Measurements from ENCODE around the gene OR4C12. TPM values are rescaled to one million over a fixed set of nuclear protein-coding genes. Genes with fewer than 3 reads are reported as not detected.
A peak's percentile ranks its signal among the peaks of the same experiment; 100 is the strongest.
"Not testable (repeated sequence)": the region's sequence is repeated elsewhere in the genome, so short reads cannot be mapped to it uniquely, and the experiment has no call there.

OR4C12 gene
- not detected in 2 replicates for total RNA-seq

DNA sequence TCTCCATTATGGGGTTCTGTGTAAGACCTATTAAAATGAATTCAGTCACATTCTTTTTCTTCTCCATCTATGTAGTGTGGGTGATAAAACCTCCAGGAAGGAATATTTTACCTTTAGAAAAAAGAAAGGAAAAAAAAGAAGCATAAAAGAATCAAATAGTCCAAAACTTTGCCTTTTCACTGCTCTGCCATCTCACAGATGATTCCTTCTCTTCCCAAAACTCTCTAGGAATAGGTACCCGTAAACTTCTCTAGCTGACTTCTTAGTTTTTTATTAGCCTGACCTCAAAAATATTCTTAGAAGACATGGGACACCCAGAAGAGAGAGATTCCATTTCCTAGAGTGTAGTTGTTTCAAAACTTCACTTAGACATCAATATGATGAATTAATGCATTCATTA, at the start of gene OR4C12:
TSS of gene OR4C12 (minus strand) at position 101 of the 400 bp plus-strand sequence. CDS start at position 67, 34 bp downstream.
- DNase-seq (ENCODE audit: extremely low read depth, low read depth, low spot score): not testable (repeated sequence)

DNA sequence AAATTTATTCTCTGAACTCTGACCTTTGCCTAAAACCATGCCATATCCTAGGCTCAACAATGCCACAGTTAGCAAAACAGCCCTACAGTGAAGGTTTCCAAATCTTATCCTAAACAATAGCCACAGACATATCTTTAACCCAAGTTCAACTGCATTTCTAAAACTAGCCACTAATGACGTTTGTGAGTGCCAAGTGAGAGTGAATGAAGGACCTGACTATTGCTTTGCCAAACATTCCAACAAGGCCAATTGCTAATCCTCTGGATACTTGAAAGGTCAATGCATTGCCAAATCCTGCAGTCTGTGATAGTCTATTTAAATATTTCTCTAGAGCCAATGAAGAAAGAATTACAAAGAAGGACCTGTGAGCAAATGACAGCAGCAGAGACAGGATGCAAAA, 47.9 kb upstream of the OR4C12 start:
- no peak for DNase-seq (ENCODE audit: extremely low read depth, low read depth, low spot score)

DNA sequence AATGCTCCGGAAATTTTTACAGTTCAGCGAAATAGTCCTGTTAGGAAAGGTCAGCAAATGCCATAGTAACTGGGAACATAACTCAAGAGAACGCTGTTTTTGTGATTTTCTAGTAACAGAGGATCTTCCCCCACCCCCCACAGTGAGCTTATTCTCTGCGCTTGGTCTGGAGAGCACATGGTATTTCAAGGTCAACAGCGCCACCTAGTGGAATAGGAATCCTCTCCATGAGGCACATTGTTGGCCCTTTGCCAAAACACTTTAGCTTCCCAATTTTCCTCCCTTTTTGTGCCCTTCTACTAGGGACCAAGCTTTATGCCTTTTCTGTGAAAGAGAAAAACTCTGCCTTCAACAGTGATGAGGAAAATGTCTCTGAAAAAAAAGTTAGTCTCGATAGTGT, 13.2 kb upstream of the OR4C12 start:
- DNase-seq (ENCODE audit: extremely low read depth, low read depth, low spot score): peak; percentile 42

DNA sequence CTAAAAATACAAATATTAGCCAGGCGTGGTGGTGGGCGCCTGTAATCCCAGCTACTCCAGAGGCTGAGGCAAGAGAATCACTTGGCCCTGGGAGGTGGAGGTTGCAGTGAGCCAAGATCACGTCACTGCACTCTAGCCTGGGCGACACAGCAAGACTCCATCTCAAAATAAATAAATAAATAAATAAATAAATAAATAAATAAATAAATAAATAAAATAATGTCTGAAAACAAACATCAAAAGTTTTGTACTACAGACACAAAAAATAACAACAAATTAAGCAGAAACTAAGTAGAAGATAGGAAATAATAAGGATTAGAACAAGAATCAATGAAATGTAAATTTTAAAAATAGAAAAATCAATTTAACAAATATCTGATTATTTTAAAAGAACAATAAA, 8.9 kb downstream of the OR4C12 start:
- not testable (repeated sequence) for DNase-seq (ENCODE audit: extremely low read depth, low read depth, low spot score)

DNA sequence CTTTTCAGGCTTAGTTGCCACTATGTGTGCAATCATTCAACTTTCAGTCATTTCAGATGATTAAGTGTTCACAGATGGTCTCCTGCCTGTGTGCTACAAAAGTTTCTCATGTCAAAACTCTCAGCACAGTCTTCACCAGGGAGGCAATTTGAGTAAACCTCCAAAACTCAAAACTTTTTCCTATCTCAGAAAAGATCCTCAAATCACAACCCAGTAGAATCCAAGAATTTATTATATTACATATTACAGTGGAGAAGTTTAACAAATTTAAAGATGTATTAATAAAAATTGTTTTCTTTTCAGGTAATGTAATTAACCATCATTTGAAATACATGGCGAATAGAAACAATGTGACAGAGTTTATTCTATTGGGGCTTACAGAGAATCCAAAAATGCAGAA, 30.2 kb downstream of the OR4C12 start, which contains the start of gene OR4C13:
TSS of gene OR4C13 (plus strand) at position 301 of the 400 bp plus-strand sequence. CDS start at position 333, 32 bp downstream.
- DNase-seq (ENCODE audit: extremely low read depth, low read depth, low spot score): no peak

- DNase-seq (ENCODE audit: extremely low read depth, low read depth, low spot score): not testable (repeated sequence)
These were observed 33.6 kb downstream of the OR4C12 start for GRCh38 chr11:49948701-49949100.

Other genes with a start within 250 kb of the OR4C12 start
- not detected in 2 replicates for gene OR4C13, start 30.1 kb downstream of the OR4C12 start, total RNA-seq
- gene OR4C45, start 50.3 kb upstream of the OR4C12 start, total RNA-seq: not detected in 2 replicates

Data from glomerular endothelial cell (primary cell).